Osteoblast (primary cell): ENCODE measurements around the gene FOXN3. TPM values are rescaled to one million over a fixed set of nuclear protein-coding genes. Genes with fewer than 3 reads are reported as not detected.

Experiments
- DNase-seq: peaks from one replicate; pipeline ENCODE4 v3.0.0; 2011; ENCODE audit warnings: low spot score, mixed read lengths; ENCODE audit not compliant: insufficient read length; ENCODE audit errors: missing footprints
- H2AFZ ChIP-seq: 2 replicates; pipeline ENCODE4 v1.6.0; 2011; ENCODE audit warnings: mild to moderate bottlenecking, low read length
- H3K27ac ChIP-seq: 2 replicates; pipeline ENCODE4 v1.5.1; 2011; ENCODE audit warnings: mild to moderate bottlenecking, low read depth, low read length, moderate library complexity
- H3K27me3 ChIP-seq: 2 replicates; pipeline ENCODE4 v1.6.0; 2012; ENCODE audit warnings: mild to moderate bottlenecking, control low read depth, inconsistent platforms, low read length, moderate library complexity; ENCODE audit not compliant: insufficient read depth
- H3K36me3 ChIP-seq: 2 replicates; pipeline ENCODE4 v1.5.1; 2011; ENCODE audit warnings: mild to moderate bottlenecking, low read length, control low read depth, moderate library complexity; ENCODE audit not compliant: insufficient read depth
- H3K4me1 ChIP-seq: 2 replicates; pipeline ENCODE4 v1.5.1; 2011; ENCODE audit warnings: mild to moderate bottlenecking, low read length, control low read depth, moderate library complexity; ENCODE audit not compliant: insufficient read depth
- H3K4me2 ChIP-seq: 2 replicates; pipeline ENCODE4 v1.6.0; 2011; ENCODE audit warnings: mild to moderate bottlenecking, low read length; ENCODE audit not compliant: insufficient read depth
- H3K4me3 ChIP-seq: fragments of 200-600 bp; sonication (generic); 3 replicates; pipeline ENCODE4 v1.5.1; 2012; ENCODE audit warnings: mild to moderate bottlenecking, low read length, inconsistent platforms; ENCODE audit not compliant: insufficient read depth
- H3K79me2 ChIP-seq: 2 replicates; pipeline ENCODE4 v1.6.0; 2012; ENCODE audit warnings: mild to moderate bottlenecking, low read length, control low read depth, inconsistent platforms; ENCODE audit not compliant: insufficient read depth
- H3K9me3 ChIP-seq: 2 replicates; pipeline ENCODE4 v1.5.1; 2011; ENCODE audit warnings: low read depth, low read length, control low read depth
- H4K20me1 ChIP-seq: 2 replicates; pipeline ENCODE4 v1.6.0; 2012; ENCODE audit warnings: mild to moderate bottlenecking, low read length, control low read depth; ENCODE audit not compliant: insufficient read depth
- CTCF ChIP-seq: IDR thresholded peaks from 2 replicates; pipeline ENCODE4 v1.5.1; 2011; ENCODE audit warnings: mild to moderate bottlenecking, low read depth, low read length, moderate library complexity; ENCODE audit errors: extremely low read depth
- total RNA-seq: library from RNA; depleted of rRNA; stranded (reverse); fragments of >200 nt; gene quantifications from 2 replicates; pipeline ENCODE4 v1.2.3, GENCODE V29; 2012

FOXN3 gene
- total RNA-seq, 1 donor, result 49.9 TPM

- Histone ChIP-seq H3K27me3 (no peaks in the 10 kb centered on the region), H3K4me1 (no peaks in the 10 kb centered on the region), H4K20me1 (peaks cover 8% of the 10 kb centered on the region), H3K27ac (no peak overlapping the region), H3K9me3 (no peaks in the 10 kb centered on the region), H3K36me3 (no peaks in the 10 kb centered on the region), H3K79me2 (no peaks in the 10 kb centered on the region), H3K4me3 (no peak overlapping the region), H2AFZ (no peak overlapping the region), H3K4me2 (no peak overlapping the region)
- TF ChIP-seq CTCF, result no peak
- no peak for DNase-seq
Observed at GRCh38 chr14:89212386-89213235, 204.4 kb downstream of the FOXN3 start.

- DNase-seq, result no peak
- H3K4me2 ChIP-seq, result no peak overlapping the region
- H4K20me1 ChIP-seq, result no peaks in the 10 kb centered on the region
- no peaks in the 10 kb centered on the region for H3K4me1 ChIP-seq
- TF ChIP-seq CTCF, result no peak
- H3K36me3 ChIP-seq, result no peaks in the 10 kb centered on the region
- H3K27me3 ChIP-seq, result no peaks in the 10 kb centered on the region
- no peak overlapping the region for H3K27ac ChIP-seq
- no peak overlapping the region for H3K4me3 ChIP-seq
- H3K9me3 ChIP-seq, result no peaks in the 10 kb centered on the region
- no peaks in the 10 kb centered on the region for H3K79me2 ChIP-seq
- H2AFZ ChIP-seq, result no peak overlapping the region
Observed at GRCh38 chr14:89209558-89209957, 207.5 kb downstream of the FOXN3 start.

- Histone ChIP-seq H4K20me1 (peaks cover 4% of the 10 kb centered on the region), H3K4me1 (no peaks in the 10 kb centered on the region), H3K4me2 (no peak overlapping the region), H3K9me3 (no peaks in the 10 kb centered on the region), H3K36me3 (no peaks in the 10 kb centered on the region), H3K27ac (no peak overlapping the region), H2AFZ (no peak overlapping the region), H3K4me3 (no peak overlapping the region), H3K79me2 (no peaks in the 10 kb centered on the region), H3K27me3 (no peaks in the 10 kb centered on the region)
- DNase-seq, result no peak
- no peak for TF ChIP-seq CTCF
Observed at GRCh38 chr14:89207925-89208328, 209.1 kb downstream of the FOXN3 start.

- Histone ChIP-seq H3K4me3 (peak overlapping the region; percentile 32), H3K9me3 (no peaks in the 10 kb centered on the region), H3K27me3 (no peaks in the 10 kb centered on the region), H3K27ac (no peak overlapping the region), H3K79me2 (no peaks in the 10 kb centered on the region), H2AFZ (no peak overlapping the region), H3K36me3 (no peaks in the 10 kb centered on the region), H3K4me2 (peak overlapping the region; percentile 52), H3K4me1 (no peaks in the 10 kb centered on the region), H4K20me1 (peaks cover 4% of the 10 kb centered on the region)
- no peak for TF ChIP-seq CTCF
- no peak for DNase-seq
Observed at GRCh38 chr14:89206389-89207031, 210.5 kb downstream of the FOXN3 start.
